ENCODE results near the gene GCN1.

The GCN1 gene

GRCh38 chr12:120116441-120116791, 78.1 kb downstream of the GCN1 start, which contains the start of gene RAB35:
Gene RAB35 (minus strand): TSS chr12:120116753. CDS start chr12:120116650, 103 bp downstream.
- DNase-seq (ENCODE audit: low read depth in 2 of 2): no peak

DNA sequence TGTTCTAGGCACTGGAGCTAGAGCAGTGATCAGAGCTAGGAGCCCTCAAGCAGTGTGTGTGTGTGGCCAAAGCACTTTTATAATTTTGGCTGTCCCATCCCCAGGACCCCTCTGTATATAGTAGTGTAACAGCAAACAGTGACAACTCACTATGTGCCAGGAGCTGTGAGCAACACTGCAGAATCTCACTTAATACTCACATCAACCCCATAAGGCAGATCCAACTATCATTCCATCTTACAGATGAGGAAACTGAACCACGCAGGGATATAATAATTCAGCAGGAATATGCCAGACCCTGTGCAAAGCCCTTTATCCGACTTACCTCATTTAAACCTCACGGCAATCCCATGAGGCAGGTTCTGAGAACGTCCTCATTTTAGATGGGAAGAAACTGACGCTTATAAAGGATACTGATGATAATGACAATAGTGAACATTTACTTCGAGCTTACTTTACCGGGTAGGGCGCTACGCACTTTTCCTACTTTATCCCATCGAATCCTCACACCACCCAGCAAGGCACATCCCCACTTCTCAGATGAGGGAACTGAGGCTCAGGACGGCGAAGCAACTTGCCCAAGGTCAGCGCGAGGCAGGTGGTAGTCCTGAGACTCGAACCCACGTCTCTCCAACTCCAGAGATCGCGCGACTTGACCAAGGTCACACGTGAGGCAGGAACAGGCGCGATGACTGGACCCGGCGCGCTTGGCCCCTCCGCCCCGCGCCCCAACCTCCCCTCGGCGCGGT, 78.6 kb downstream of the GCN1 start:
- DNase-seq (ENCODE audit: low read depth in 2 of 2): no peak

DNA sequence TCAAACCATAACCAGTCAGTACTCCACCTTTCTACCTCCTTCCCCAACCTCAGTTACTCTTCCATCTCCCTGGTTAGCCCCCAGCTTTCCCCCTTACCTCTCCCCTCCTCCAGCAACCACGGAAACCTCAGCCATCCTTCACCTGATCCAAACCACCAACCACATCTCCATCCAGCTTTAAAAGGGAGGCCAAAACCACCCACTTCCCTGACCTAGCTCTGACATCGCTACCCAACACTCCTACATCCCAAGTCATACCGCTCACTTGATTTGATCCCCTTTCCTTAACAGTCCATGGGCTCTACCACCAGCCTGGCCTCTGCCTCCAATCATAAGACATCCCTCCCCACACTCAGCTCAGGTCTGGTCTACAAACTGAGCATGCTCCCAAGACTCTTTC, 79.4 kb downstream of the GCN1 start:
- no peak for DNase-seq (ENCODE audit: low read depth in 2 of 2)

DNA sequence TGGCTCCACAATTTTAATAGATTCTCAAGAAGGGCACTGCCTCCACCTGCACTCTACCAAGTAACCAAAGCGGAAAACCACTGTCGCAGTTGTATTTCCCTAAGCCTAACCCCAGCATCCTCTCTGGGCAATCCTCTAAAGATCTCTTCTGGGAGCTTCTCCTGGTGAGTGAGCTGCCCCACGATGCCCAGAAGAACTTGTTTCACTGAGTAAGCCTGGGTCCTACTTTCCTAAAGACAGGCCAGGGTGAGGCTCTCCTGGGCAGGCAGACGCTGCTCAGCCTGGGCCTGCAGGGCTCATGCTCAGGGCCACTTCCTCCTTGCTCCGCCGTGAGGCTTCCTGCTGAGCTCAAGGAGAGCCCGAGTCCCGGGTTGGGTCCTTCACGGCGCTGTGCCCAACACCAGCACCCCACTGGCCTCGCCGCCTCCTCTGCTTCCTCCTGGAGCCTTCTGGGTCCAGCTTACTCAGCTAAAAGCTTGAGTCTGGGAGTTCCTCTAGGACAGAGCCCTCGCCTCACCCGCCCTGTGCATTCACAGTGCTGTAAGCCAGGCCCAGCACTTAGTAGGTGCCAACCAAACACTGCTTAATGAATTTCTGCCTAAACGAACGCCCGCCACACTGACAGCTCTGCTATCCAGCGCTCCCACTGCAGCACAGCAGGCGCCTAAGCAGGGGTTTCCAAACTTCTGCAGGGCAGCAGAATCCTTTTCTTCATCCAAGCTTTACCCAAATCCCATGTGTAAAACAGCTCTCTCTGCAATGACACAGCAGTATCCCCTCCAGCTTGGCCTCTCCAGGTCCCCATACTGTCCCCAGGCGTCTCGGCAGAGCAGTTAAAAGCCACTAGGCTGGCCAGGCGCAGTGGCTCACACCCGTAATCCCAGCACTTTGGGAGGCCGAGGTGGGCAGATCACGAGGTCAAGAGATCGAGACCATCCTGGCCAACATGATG, 83.7 kb downstream of the GCN1 start:
- DNase-seq (ENCODE audit: low read depth in 2 of 2): peak in 1 of 2 donors; percentile 20

DNA sequence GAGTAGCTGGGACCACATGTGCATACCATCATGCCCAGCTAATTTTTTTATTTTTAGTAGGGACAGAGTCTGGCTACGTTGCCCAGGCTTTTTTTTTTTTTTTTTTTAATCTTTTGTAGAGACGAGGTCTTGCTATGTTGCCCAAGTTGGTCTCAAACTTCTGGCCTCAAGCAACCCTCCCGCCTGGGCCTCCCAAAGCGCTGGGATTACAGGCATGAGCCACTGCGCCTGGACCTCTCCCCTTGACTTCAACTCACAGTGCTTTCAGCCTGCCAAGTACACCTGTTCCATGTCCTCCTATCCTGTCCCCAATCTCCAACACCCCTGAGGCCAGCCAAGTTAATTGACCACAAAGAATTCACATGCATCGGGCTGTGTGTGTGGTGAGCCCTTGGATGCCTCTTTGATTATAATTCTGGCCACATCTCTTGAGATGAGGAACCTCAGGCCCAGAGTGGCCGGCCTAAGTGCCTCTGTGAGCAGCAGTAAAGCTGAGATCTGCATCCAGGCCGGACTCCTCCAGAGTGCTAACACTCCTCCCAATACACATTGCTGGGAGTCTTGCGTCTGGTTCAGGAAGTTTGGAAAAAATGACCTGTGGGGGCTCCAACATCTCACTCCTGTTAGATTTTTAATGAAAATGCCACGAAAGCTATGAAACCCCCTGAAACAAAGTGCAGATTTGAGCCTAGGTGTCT, 84.8 kb downstream of the GCN1 start:
- no peak for DNase-seq (ENCODE audit: low read depth in 2 of 2)

- no peak for DNase-seq (ENCODE audit: low read depth in 2 of 2)
These were observed 88.4 kb downstream of the GCN1 start for GRCh38 chr12:120106151-120106550.

DNA sequence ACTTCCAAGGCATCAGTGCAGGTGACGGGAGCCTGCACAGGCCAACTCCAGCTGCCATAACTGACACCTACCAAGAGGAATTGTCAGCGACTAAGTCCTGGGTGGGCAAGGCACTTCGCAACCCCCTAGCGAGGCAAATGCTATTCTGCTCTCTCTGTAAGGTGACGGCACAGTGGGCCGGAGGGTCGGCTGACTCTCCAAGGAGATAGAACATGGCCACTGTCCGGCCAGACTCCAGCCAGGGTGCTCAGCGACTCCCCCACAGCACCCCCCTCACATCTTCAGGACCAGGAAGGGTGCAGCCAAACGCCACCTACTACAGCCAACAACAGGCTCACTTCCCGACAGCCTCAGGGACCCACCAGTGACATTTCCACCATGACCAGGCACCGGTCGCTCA, 91.1 kb downstream of the GCN1 start:
- DNase-seq (ENCODE audit: low read depth in 2 of 2): no peak

GRCh38 chr12:120103044-120103338, 91.5 kb downstream of the GCN1 start:
- DNase-seq (ENCODE audit: low read depth in 2 of 2): no peak

DNA sequence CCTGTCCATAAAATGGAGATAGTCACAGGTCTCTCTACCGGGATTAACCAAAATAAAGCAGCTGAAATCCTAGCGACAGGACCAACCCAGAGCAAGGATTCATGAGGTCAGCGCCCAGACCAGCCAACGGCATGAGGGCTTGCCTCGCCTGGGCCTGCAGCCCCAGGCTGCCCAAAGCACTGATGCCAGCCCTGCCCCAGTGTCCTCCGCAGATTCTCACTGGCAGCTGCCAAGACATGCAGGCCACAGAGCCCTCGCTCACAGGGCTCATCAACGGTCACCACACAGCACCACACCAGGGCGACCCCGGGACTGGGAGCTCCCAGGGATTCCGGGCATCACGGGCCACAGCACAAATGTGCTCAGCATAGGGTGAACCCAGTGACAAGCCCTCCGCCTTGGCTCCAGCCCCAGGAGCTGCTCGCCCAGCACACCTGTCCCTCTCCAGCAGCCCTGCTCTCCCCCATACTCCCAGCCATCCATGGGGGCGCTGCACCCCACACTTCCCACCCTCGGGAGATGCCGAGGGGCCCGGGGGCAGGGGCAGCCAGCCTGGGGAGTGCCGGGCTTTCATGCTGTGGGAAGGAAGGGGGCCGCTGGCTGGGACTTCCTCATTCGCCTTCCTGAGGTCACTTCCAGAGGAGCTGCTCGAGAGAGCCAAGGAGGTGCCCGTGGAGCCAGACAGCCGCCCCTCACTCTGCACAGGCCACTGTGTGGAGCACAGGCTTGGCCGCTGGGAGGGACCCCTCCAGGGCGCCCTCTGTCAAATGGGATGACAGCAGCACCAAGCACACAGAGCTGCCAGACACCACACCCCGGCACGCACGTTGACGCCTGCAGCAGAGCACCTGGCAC, 92.1 kb downstream of the GCN1 start:
- DNase-seq (ENCODE audit: low read depth in 2 of 2): no peak

- no peak for DNase-seq (ENCODE audit: low read depth in 2 of 2)
These were observed 92.9 kb downstream of the GCN1 start for GRCh38 chr12:120101617-120102016.

GRCh38 chr12:120101182-120101581, 93.3 kb downstream of the GCN1 start:
- DNase-seq (ENCODE audit: low read depth in 2 of 2): no peak

DNA sequence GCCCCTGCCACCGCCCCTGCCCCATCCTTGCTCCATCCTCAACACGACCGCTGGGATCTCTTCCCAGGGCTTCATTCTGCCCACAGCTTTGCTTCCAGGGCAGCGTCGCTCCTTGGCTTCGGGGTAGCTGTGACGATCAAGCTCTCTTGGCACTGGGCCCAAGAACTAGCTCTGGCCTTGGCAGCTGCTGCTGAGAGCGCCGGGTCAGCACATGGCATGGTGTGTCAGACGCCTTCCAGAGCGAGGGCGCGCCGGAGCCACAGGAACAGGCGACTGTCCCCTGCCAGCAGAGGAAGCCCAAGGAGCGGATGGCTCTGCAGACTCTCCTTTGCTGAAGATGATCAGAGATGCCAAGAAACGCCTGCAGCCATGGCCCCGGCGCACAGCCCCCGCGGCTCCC, 93.9 kb downstream of the GCN1 start:
- DNase-seq (ENCODE audit: low read depth in 2 of 2): no peak

DNA sequence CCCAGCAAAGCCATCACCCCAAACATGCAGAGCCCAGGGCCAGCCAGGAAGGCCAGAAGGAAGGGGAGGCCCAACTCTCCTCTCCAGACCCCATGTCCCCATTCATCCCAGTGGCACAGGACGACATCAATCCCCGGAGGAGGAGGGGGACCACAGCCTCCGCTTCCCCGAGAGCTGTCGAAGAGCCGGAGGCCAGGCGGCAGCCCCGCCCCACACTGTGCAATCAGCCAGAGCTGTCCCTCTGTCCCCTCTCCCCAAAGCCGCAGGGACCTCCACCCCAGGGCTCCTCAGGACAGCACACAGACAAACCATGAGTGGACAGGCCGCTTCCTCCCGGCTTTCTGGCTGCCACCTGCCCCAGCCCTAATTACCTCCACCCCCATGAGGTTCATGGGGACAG, 94.8 kb downstream of the GCN1 start:
- no peak for DNase-seq (ENCODE audit: low read depth in 2 of 2)

DNA sequence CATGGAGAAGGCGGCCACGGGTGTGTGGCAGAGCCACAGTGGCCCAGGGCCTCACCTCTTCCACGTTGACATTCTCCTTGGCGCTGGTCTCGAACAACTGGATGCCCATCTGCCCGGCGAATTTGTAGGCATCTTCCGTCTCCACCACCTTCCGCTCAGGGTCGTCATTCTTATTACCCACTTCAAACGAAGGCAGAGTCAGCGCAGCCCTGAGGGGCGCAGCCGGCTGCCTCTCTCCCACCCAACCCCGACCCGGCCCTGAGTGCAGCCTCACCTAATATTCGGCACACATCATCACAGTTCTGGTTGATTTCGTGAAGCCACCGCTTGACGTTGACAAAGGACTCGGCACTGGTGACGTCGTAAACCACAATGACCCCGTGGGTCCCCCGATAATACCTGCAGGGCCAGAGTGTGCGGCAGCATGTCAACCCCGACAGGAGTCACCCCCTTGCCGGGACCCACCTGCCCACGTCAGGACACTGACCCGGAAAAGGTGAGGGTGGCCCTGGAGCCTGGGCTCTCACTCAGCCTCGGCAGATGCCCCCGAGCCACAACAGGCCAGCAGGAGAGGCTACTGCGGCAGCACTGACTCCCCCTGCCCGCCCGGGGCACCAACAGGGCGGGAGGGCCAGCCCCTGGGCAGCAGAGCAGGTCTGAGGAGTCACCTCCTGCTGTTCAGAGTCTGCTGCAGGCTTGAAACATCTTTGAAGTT, 95.6 kb downstream of the GCN1 start:
- DNase-seq (ENCODE audit: low read depth in 2 of 2): no peak

- no peak for DNase-seq (ENCODE audit: low read depth in 2 of 2)
These were observed 97.8 kb downstream of the GCN1 start for GRCh38 chr12:120096671-120097202.

- no peak for DNase-seq (ENCODE audit: low read depth in 2 of 2)
These were observed 98.8 kb downstream of the GCN1 start for GRCh38 chr12:120095736-120096135.

DNA sequence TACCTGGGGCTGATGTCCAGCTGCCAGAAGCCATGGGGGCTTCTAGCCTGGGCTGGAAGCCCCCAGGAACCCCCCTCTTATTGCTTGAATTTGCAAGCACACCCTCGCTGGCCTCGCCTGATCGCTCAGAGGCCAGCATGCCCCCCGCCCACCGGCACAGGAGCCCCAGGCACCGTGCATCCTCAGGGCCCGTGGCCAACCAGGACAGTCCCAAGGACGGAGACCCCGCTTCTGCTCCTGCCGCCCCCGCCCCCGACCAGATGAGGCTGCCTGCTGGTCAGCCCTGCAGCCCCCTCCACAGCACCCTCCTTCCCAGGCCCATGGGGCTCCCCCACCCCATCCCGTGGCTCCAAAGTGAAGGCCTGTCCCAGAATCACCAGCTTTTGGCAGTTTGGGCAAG, 99.2 kb downstream of the GCN1 start:
- DNase-seq (ENCODE audit: low read depth in 2 of 2): no peak

GRCh38 chr12:120094485-120094884, 100.0 kb downstream of the GCN1 start:
- no peak for DNase-seq (ENCODE audit: low read depth in 2 of 2)

DNA sequence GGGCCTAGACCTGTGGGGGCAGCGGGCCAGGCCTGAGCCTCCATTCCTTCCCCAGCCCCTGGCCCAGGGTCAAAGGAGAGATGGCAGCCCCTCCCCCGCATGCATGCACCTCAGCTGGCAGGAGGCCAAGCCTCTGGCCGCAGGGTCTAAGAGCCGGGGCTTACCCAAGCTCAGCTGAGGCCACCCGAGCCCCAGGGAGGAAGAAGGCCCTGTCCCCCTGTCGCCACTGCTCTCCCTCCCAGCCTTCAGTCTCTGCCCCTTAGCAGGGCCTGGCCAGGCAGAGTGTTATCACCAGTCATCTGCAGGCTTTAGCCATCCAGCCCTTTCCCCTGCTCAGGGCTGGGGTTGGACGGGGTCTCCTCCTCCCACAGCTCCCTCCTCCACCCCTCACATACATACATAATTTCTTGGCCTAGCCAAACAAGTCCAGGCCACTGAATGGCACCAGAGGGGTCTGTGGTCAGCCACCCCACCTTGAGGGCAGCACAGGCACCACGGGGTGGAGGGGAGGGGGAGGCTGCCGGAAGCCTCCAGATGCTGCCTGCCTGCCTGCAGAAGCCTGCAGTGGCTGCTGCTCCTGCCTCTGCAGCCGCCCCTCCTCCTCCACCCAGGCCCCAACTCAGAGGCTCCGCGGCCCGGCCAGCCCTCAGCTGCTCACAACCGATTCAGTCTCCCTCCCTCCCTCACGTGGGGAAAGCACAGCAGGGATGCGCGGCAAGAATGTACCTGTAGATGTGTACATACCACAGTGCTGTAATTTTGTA, 100.7 kb downstream of the GCN1 start:
- DNase-seq (ENCODE audit: low read depth in 2 of 2): no peak

DNA sequence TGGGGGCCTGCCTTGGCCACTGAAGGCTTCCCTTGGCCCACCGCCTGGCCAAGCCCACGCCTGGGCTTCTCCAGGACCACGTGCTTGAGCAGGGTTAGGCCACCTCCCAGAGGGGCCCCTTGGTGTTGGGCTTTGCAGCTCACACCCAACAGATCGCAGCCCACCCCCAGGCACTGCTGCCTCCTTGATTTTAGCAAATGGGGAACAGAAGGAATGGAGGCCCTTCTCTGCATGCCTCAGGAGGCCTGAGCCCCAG, 101.3 kb downstream of the GCN1 start:
- DNase-seq (ENCODE audit: low read depth in 2 of 2): no peak

Data from stimulated activated CD8-positive, alpha-beta memory T cell treated with anti-CD3 and anti-CD28 coated beads, Interleukin-7, amount 100 ng/mL, for 4 hours (primary cell).